GM23338 (cell line): ENCODE results near the gene PCSK1.

Experiments
- CREB1 ChIP-seq: fragments of 250-450 bp; sonication (Bioruptor Pico); IDR thresholded peaks from 2 replicates; pipeline ENCODE4 v1.5.0; 2020; ENCODE audit warnings: low read depth, mild to moderate bottlenecking, moderate library complexity
- EZH2 ChIP-seq: fragments of 200-600 bp; sonication (generic); IDR thresholded peaks from one replicate; pipeline ENCODE4 v1.8.0; 2017; ENCODE audit warnings: antibody characterized with exemption, mild to moderate bottlenecking, low read depth; ENCODE audit not compliant: unreplicated experiment
- JUNB ChIP-seq: IDR thresholded peaks from one replicate; pipeline ENCODE4 v1.6.1; 2016; ENCODE audit warnings: antibody characterized with exemption; ENCODE audit not compliant: unreplicated experiment
- POLR2AphosphoS5 ChIP-seq: IDR thresholded peaks from 2 replicates; pipeline ENCODE4 v1.6.1; 2016; ENCODE audit warnings: antibody characterized with exemption, low read depth
- ZNF114 ChIP-seq: fragments of 250-450 bp; sonication (Bioruptor Pico); IDR thresholded peaks from 2 replicates; pipeline ENCODE4 v1.5.0; 2020; ENCODE audit warnings: mild to moderate bottlenecking, moderate library complexity
- TF ChIP-seq, protein P1 (sequence below), 2 experiments: fragments of 200-600 bp in 1 of 2; sonication (generic) in 1 of 2; conservative IDR thresholded peaks; 2 replicates each; pipeline versions ENCODE4 v1.5.1 to v1.6.1; 2016 to 2017; ENCODE audit warnings: antibody characterized with exemption in 2 of 2, low read depth in 2 of 2, mild to moderate bottlenecking in 2 of 2, moderate library complexity in 1 of 2
- TF ChIP-seq, protein P2 (sequence below): IDR thresholded peaks from 2 replicates; pipeline ENCODE4 v1.6.1; 2016; ENCODE audit warnings: antibody characterized with exemption
- TF ChIP-seq, protein P3 (sequence below): IDR thresholded peaks from one replicate; pipeline ENCODE4 v1.6.1; 2018; ENCODE audit warnings: antibody characterized with exemption; ENCODE audit not compliant: unreplicated experiment
- TF ChIP-seq, protein P4 (sequence below): fragments of 250-450 bp; sonication (Bioruptor Pico); IDR thresholded peaks from 2 replicates; pipeline ENCODE4 v1.5.0; 2020; ENCODE audit warnings: mild to moderate bottlenecking, moderate library complexity

DNA sequence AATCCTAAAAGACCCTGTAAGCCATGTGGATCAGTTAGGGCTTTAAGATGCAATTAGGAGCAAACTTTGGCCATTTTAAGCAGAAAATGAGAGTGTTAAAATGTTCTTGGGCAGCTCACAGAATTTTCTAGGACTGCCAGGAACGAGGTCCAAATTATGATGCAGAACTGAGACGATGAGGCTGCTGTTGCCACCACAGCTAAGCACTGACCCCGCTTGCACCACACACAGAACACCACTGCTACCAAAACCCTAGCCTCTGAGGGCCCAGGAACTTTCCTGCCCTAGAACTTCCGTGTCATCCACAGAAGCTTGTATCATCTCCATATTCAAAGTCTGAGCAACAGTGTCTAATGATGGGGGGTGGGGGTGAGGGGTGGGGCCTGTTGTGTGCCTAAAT is 41.0 kb upstream of the PCSK1 start:
- no peak for TF ChIP-seq EZH2
- TF ChIP-seq, protein P1, sequence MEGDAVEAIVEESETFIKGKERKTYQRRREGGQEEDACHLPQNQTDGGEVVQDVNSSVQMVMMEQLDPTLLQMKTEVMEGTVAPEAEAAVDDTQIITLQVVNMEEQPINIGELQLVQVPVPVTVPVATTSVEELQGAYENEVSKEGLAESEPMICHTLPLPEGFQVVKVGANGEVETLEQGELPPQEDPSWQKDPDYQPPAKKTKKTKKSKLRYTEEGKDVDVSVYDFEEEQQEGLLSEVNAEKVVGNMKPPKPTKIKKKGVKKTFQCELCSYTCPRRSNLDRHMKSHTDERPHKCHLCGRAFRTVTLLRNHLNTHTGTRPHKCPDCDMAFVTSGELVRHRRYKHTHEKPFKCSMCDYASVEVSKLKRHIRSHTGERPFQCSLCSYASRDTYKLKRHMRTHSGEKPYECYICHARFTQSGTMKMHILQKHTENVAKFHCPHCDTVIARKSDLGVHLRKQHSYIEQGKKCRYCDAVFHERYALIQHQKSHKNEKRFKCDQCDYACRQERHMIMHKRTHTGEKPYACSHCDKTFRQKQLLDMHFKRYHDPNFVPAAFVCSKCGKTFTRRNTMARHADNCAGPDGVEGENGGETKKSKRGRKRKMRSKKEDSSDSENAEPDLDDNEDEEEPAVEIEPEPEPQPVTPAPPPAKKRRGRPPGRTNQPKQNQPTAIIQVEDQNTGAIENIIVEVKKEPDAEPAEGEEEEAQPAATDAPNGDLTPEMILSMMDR (conservative IDR thresholded peaks at IDR 0.05; ENCODE audit: low read depth in 2 of 2): no peak
- TF ChIP-seq, protein P2, sequence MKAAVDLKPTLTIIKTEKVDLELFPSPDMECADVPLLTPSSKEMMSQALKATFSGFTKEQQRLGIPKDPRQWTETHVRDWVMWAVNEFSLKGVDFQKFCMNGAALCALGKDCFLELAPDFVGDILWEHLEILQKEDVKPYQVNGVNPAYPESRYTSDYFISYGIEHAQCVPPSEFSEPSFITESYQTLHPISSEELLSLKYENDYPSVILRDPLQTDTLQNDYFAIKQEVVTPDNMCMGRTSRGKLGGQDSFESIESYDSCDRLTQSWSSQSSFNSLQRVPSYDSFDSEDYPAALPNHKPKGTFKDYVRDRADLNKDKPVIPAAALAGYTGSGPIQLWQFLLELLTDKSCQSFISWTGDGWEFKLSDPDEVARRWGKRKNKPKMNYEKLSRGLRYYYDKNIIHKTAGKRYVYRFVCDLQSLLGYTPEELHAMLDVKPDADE: no peak
- TF ChIP-seq POLR2AphosphoS5: no peak
- TF ChIP-seq ZNF114 (CRISPR knock-in tag): no peak
- no peak for TF ChIP-seq CREB1 (CRISPR knock-in tag)
- TF ChIP-seq JUNB: no peak
- TF ChIP-seq, protein P3, sequence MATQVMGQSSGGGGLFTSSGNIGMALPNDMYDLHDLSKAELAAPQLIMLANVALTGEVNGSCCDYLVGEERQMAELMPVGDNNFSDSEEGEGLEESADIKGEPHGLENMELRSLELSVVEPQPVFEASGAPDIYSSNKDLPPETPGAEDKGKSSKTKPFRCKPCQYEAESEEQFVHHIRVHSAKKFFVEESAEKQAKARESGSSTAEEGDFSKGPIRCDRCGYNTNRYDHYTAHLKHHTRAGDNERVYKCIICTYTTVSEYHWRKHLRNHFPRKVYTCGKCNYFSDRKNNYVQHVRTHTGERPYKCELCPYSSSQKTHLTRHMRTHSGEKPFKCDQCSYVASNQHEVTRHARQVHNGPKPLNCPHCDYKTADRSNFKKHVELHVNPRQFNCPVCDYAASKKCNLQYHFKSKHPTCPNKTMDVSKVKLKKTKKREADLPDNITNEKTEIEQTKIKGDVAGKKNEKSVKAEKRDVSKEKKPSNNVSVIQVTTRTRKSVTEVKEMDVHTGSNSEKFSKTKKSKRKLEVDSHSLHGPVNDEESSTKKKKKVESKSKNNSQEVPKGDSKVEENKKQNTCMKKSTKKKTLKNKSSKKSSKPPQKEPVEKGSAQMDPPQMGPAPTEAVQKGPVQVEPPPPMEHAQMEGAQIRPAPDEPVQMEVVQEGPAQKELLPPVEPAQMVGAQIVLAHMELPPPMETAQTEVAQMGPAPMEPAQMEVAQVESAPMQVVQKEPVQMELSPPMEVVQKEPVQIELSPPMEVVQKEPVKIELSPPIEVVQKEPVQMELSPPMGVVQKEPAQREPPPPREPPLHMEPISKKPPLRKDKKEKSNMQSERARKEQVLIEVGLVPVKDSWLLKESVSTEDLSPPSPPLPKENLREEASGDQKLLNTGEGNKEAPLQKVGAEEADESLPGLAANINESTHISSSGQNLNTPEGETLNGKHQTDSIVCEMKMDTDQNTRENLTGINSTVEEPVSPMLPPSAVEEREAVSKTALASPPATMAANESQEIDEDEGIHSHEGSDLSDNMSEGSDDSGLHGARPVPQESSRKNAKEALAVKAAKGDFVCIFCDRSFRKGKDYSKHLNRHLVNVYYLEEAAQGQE: no peak
- TF ChIP-seq, protein P4, sequence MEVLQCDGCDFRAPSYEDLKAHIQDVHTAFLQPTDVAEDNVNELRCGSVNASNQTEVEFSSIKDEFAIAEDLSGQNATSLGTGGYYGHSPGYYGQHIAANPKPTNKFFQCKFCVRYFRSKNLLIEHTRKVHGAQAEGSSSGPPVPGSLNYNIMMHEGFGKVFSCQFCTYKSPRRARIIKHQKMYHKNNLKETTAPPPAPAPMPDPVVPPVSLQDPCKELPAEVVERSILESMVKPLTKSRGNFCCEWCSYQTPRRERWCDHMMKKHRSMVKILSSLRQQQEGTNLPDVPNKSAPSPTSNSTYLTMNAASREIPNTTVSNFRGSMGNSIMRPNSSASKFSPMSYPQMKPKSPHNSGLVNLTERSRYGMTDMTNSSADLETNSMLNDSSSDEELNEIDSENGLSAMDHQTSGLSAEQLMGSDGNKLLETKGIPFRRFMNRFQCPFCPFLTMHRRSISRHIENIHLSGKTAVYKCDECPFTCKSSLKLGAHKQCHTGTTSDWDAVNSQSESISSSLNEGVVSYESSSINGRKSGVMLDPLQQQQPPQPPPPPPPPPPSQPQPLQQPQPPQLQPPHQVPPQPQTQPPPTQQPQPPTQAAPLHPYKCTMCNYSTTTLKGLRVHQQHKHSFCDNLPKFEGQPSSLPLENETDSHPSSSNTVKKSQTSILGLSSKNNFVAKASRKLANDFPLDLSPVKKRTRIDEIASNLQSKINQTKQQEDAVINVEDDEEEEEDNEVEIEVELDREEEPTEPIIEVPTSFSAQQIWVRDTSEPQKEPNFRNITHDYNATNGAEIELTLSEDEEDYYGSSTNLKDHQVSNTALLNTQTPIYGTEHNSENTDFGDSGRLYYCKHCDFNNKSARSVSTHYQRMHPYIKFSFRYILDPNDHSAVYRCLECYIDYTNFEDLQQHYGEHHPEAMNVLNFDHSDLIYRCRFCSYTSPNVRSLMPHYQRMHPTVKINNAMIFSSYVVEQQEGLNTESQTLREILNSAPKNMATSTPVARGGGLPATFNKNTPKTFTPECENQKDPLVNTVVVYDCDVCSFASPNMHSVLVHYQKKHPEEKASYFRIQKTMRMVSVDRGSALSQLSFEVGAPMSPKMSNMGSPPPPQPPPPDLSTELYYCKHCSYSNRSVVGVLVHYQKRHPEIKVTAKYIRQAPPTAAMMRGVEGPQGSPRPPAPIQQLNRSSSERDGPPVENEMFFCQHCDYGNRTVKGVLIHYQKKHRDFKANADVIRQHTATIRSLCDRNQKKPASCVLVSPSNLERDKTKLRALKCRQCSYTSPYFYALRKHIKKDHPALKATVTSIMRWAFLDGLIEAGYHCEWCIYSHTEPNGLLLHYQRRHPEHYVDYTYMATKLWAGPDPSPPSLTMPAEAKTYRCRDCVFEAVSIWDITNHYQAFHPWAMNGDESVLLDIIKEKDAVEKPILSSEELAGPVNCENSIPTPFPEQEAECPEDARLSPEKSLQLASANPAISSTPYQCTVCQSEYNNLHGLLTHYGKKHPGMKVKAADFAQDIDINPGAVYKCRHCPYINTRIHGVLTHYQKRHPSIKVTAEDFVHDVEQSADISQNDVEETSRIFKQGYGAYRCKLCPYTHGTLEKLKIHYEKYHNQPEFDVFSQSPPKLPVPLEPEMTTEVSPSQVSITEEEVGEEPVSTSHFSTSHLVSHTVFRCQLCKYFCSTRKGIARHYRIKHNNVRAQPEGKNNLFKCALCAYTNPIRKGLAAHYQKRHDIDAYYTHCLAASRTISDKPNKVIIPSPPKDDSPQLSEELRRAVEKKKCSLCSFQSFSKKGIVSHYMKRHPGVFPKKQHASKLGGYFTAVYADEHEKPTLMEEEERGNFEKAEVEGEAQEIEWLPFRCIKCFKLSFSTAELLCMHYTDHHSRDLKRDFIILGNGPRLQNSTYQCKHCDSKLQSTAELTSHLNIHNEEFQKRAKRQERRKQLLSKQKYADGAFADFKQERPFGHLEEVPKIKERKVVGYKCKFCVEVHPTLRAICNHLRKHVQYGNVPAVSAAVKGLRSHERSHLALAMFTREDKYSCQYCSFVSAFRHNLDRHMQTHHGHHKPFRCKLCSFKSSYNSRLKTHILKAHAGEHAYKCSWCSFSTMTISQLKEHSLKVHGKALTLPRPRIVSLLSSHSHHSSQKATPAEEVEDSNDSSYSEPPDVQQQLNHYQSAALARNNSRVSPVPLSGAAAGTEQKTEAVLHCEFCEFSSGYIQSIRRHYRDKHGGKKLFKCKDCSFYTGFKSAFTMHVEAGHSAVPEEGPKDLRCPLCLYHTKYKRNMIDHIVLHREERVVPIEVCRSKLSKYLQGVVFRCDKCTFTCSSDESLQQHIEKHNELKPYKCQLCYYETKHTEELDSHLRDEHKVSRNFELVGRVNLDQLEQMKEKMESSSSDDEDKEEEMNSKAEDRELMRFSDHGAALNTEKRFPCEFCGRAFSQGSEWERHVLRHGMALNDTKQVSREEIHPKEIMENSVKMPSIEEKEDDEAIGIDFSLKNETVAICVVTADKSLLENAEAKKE (CRISPR knock-in tag): no peak
